Mammary epithelial cell (primary cell): ENCODE measurements around the gene DHX9.
A peak's percentile ranks its signal among the peaks of the same experiment; 100 is the strongest.

Experiments used
- EZH2 ChIP-seq: IDR thresholded peaks from 2 replicates; pipeline ENCODE4 v1.6.1; 2012; ENCODE audit warnings: low read length, inconsistent platforms, borderline replicate concordance
- TF ChIP-seq, protein P1 (sequence below), 2 donors: IDR thresholded peaks in 1 of 2; conservative IDR thresholded peaks in 1 of 2; 2 replicates each; pipeline ENCODE4 v1.5.1; 2011 to 2012; ENCODE audit warnings: inconsistent platforms in 2 of 2, low read length in 2 of 2, mild to moderate bottlenecking in 2 of 2, control low read depth in 1 of 2, low read depth in 1 of 2; ENCODE audit not compliant: insufficient read depth in 1 of 2; ENCODE audit errors: extremely low read depth in 1 of 2

DNA sequence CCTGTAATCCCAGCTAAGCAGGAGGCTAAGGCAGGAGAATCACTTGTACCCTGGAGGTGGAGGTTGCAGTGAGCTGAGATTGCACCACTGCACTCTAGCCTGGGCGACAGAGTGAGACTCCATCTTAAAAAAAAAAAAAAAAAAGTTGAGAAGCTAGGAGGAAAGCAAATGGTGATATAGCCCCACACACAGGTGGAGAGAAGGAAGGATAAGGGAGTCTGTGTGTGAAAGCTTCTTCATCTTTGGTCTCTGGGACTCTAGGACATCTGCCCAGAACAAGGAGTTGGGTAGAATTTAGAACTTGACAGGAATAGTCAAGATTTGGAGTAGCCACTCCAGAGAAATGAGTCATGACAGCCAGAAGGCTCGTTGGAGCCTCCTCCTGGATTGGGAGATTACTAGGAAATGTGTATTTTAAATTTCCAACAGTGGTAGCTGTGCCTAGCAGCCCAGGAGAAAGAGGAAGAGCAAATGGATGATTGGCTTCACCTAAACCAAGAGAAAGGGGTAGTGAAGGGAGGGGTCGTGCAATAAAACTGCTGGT is 29.7 kb upstream of the DHX9 start:
- TF ChIP-seq, protein P1, sequence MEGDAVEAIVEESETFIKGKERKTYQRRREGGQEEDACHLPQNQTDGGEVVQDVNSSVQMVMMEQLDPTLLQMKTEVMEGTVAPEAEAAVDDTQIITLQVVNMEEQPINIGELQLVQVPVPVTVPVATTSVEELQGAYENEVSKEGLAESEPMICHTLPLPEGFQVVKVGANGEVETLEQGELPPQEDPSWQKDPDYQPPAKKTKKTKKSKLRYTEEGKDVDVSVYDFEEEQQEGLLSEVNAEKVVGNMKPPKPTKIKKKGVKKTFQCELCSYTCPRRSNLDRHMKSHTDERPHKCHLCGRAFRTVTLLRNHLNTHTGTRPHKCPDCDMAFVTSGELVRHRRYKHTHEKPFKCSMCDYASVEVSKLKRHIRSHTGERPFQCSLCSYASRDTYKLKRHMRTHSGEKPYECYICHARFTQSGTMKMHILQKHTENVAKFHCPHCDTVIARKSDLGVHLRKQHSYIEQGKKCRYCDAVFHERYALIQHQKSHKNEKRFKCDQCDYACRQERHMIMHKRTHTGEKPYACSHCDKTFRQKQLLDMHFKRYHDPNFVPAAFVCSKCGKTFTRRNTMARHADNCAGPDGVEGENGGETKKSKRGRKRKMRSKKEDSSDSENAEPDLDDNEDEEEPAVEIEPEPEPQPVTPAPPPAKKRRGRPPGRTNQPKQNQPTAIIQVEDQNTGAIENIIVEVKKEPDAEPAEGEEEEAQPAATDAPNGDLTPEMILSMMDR (conservative IDR thresholded peaks at IDR 0.05 in 1 of 2, IDR thresholded peaks at IDR 0.05 in 1 of 2; ENCODE audit: extremely low read depth in 1 of 2, insufficient read depth in 1 of 2, low read depth in 1 of 2, low read length in 2 of 2), result peak in 1 of 2 donors; percentile 21
- no peak for TF ChIP-seq EZH2
